OCI-LY7 (cell line): ENCODE data around the gene BAIAP2L1.
"Not testable (repeated sequence)": the region's sequence is repeated elsewhere in the genome, so short reads cannot be mapped to it uniquely, and the experiment has no call there.

Source experiments
- CTCF ChIP-seq: fragments of 200-600 bp; sonication (generic); conservative IDR thresholded peaks from 2 replicates; pipeline ENCODE4 v1.5.1; 2014; ENCODE audit warnings: mild to moderate bottlenecking, antibody characterized with exemption, low read length, moderate library complexity, mixed read lengths
- EZH2phosphoT487 ChIP-seq: fragments of 200-600 bp; sonication (generic); IDR thresholded peaks from 2 replicates; pipeline ENCODE4 v1.6.1; 2018; ENCODE audit warnings: low read depth, borderline replicate concordance, mild to moderate bottlenecking, mixed run types, antibody characterized with exemption, low read length, moderate library complexity, mixed read lengths

GRCh38 chr7:98419988-98420387 is 19.1 kb upstream of the BAIAP2L1 start:
- TF ChIP-seq CTCF, EZH2phosphoT487: not testable (repeated sequence)
